HepG2 (cell line): ENCODE measurements around the gene FAM3A. TPM values are rescaled to one million over a fixed set of nuclear protein-coding genes. Genes with fewer than 3 reads are reported as not detected.

Experiments
- ATF4 ChIP-seq, 2 experiments: fragments of 450-650 bp in 1 of 2; sonication (generic) in 1 of 2; formaldehyde crosslinking; IDR thresholded peaks; 2 replicates each; pipeline versions ENCODE4 v1.5.0 to v1.8.0; 2020 to 2022; ENCODE audit warnings: mild to moderate bottlenecking in 1 of 2, missing genetic modification reagents in 1 of 2
- CREB1 ChIP-seq, 2 experiments: fragments of 450-650 bp in 1 of 2; IDR thresholded peaks; 2 replicates each; pipeline ENCODE4 v1.6.1; 2016 to 2017; ENCODE audit warnings: control low read depth in 1 of 2, mild to moderate bottlenecking in 1 of 2, missing compliant biosample characterization in 1 of 2, missing genetic modification characterization in 1 of 2
- DRAP1 ChIP-seq: IDR thresholded peaks from 2 replicates; pipeline ENCODE4 v1.6.1; 2016; ENCODE audit warnings: missing genetic modification reagents, missing compliant biosample characterization
- KAT8 ChIP-seq: IDR thresholded peaks from 2 replicates; pipeline ENCODE4 v1.6.1; 2016; ENCODE audit warnings: missing genetic modification reagents, missing compliant biosample characterization
- MNT ChIP-seq: fragments of 450-650 bp; IDR thresholded peaks from 2 replicates; pipeline ENCODE4 v1.6.1; 2016
- MXD1 ChIP-seq: sonication (generic); formaldehyde crosslinking; IDR thresholded peaks from 2 replicates; pipeline ENCODE4 v1.4.0; 2020; ENCODE audit warnings: mild to moderate bottlenecking, missing genetic modification reagents
- MXD4 ChIP-seq: IDR thresholded peaks from 2 replicates; pipeline ENCODE4 v1.6.1; 2016; ENCODE audit warnings: mild to moderate bottlenecking, missing biosample characterization, missing genetic modification reagents
- NCOA5 ChIP-seq: sonication (generic); formaldehyde crosslinking; IDR thresholded peaks from 2 replicates; pipeline ENCODE4 v1.4.0; 2020; ENCODE audit warnings: missing genetic modification reagents
- POLR2A ChIP-seq, 2 experiments: IDR thresholded peaks; 2 replicates each; pipeline ENCODE4 v1.6.1; 2011; ENCODE audit warnings: low read depth in 2 of 2, low read length in 2 of 2, mild to moderate bottlenecking in 1 of 2, moderate library complexity in 1 of 2; ENCODE audit not compliant: insufficient read depth in 1 of 2
- SIN3A ChIP-seq: IDR thresholded peaks from 2 replicates; pipeline ENCODE4 v1.6.1; 2011; ENCODE audit warnings: low read depth, mild to moderate bottlenecking, control low read depth, low read length, borderline replicate concordance
- TBP ChIP-seq: sonication (generic); formaldehyde crosslinking; IDR thresholded peaks from 2 replicates; pipeline ENCODE4 v1.5.0; 2020; ENCODE audit warnings: missing genetic modification reagents
- UBTF ChIP-seq: sonication (generic); formaldehyde crosslinking; IDR thresholded peaks from 2 replicates; pipeline ENCODE4 v1.4.0; 2020; ENCODE audit warnings: mild to moderate bottlenecking, missing genetic modification reagents
- YY1 ChIP-seq: IDR thresholded peaks from 2 replicates; pipeline ENCODE4 v1.6.1; 2011; ENCODE audit warnings: low read length, low read depth, moderate library complexity, mild to moderate bottlenecking; ENCODE audit not compliant: insufficient read depth, insufficient replicate concordance
- ZNF574 ChIP-seq: sonication (generic); formaldehyde crosslinking; IDR thresholded peaks from 2 replicates; pipeline ENCODE4 v1.4.0; 2020; ENCODE audit warnings: missing genetic modification reagents
- polyA plus RNA-seq, 8 experiments: library from polyadenylated mRNA; depleted of rRNA in 3 of 8; stranded (reverse) in 7 of 8; unstranded in 1 of 8; fragments of >200 nt; fragmentation: Illumina TruSeq in 4 of 8; extraction: Trizol in 4 of 8; gene quantifications; 2 replicates each; pipeline versions ENCODE4 v1.2.1 to v1.2.3, GENCODE V29; 2011 to 2016; ENCODE audit warnings: low read depth in 4 of 8, missing spikeins in 1 of 8, mixed read lengths in 1 of 8; ENCODE audit not compliant: insufficient read depth in 1 of 8
- total RNA-seq, 5 experiments: library from RNA; depleted of rRNA; stranded (reverse); fragments of >200 nt; fragmentation: Illumina TruSeq; extraction: Trizol; gene quantifications; 2 replicates each; pipeline ENCODE4 v1.2.3, GENCODE V29; 2016; ENCODE audit warnings: low read depth in 1 of 5
- TF ChIP-seq, protein P1 (sequence below): sonication (generic); formaldehyde crosslinking; IDR thresholded peaks from 2 replicates; pipeline ENCODE4 v1.5.1; 2020; ENCODE audit warnings: mild to moderate bottlenecking, missing genetic modification reagents, moderate library complexity

The FAM3A gene
- total and polyA plus RNA-seq, 2 of the 13 experiments (the other 11 are each of a cell fraction or from before 2014, with no cell fraction given) = 11.2 to 22.7 TPM

DNA sequence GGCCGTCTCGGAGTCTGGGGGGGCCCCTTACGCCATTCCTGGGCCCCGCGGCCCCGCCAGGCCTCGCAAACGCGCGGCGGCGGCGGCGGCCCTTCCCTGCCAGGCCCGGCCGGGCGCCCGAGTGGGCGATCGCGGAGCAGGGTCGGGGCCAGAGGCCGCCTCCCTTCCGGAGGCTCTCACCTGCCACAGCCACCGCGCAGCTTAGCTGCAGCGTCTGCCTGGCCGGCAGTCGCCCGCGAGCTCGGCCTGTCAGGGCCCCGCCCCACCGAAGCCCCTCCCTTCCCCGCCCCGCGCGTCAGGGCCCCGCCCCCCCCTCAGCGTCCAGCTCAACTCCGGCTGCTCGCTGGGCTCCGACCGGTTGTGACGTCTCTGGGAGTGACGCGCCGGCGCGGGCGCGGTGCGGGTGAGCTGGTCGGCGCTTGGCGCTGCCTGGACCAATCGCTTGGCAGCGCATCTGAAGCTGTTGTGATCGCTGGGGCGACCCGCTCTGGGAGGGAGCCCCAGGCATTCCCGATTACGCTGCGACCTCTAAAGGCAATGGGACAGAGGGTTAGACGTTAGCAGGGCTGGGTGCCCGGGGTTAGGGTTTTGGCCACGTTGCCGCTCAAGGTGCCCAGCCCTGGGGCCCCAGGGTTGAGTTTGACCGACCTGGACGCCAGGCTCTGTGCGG, 25.5 kb downstream of the FAM3A start, which contains the start of gene SLC10A3 (continued):
- TF ChIP-seq ATF4 (CRISPR knock-in tag; IDR thresholded peaks at IDR 0.05) (no peak), UBTF (peak; percentile 55; the same call in 1 of the 2 replicates), ZNF574 (peak; percentile 48), MNT (no peak), KAT8 (CRISPR knock-in tag) (0 out of 2 replicates have a peak, but pooled peaks have one; percentile 42), MXD4 (CRISPR knock-in tag) (no peak), POLR2A (IDR thresholded peaks at IDR 0.05; ENCODE audit: insufficient read depth in 1 of 2, low read depth in 2 of 2, low read length in 2 of 2) (peak in 1 of 2 experiments; percentile 70; a peak in 2 of 4 replicates), DRAP1 (CRISPR knock-in tag) (peak; percentile 50; the same call in 1 of the 2 replicates), MXD1 (CRISPR knock-in tag) (peak; percentile 37; the same call in 1 of the 2 replicates), TBP (CRISPR knock-in tag) (no peak), NCOA5 (CRISPR knock-in tag) (no peak), YY1 (peak; percentile 10), SIN3A (0 out of 2 replicates have a peak, but pooled peaks have one; percentile 47), CREB1 (IDR thresholded peaks at IDR 0.05) (peak; percentile 80), CREB1 (CRISPR knock-in tag; IDR thresholded peaks at IDR 0.05) (peak; percentile 80)
- TF ChIP-seq, protein P1, sequence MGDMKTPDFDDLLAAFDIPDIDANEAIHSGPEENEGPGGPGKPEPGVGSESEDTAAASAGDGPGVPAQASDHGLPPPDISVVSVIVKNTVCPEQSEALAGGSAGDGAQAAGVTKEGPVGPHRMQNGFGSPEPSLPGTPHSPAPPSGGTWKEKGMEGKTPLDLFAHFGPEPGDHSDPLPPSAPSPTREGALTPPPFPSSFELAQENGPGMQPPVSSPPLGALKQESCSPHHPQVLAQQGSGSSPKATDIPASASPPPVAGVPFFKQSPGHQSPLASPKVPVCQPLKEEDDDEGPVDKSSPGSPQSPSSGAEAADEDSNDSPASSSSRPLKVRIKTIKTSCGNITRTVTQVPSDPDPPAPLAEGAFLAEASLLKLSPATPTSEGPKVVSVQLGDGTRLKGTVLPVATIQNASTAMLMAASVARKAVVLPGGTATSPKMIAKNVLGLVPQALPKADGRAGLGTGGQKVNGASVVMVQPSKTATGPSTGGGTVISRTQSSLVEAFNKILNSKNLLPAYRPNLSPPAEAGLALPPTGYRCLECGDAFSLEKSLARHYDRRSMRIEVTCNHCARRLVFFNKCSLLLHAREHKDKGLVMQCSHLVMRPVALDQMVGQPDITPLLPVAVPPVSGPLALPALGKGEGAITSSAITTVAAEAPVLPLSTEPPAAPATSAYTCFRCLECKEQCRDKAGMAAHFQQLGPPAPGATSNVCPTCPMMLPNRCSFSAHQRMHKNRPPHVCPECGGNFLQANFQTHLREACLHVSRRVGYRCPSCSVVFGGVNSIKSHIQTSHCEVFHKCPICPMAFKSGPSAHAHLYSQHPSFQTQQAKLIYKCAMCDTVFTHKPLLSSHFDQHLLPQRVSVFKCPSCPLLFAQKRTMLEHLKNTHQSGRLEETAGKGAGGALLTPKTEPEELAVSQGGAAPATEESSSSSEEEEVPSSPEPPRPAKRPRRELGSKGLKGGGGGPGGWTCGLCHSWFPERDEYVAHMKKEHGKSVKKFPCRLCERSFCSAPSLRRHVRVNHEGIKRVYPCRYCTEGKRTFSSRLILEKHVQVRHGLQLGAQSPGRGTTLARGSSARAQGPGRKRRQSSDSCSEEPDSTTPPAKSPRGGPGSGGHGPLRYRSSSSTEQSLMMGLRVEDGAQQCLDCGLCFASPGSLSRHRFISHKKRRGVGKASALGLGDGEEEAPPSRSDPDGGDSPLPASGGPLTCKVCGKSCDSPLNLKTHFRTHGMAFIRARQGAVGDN (CRISPR knock-in tag) = peak; percentile 51; the same call in 1 of the 2 replicates
